ENCODE data around the gene CD300E.
"Not testable (repeated sequence)": the region's sequence is repeated elsewhere in the genome, so short reads cannot be mapped to it uniquely, and the experiment has no call there.

Gene CD300E

DNA sequence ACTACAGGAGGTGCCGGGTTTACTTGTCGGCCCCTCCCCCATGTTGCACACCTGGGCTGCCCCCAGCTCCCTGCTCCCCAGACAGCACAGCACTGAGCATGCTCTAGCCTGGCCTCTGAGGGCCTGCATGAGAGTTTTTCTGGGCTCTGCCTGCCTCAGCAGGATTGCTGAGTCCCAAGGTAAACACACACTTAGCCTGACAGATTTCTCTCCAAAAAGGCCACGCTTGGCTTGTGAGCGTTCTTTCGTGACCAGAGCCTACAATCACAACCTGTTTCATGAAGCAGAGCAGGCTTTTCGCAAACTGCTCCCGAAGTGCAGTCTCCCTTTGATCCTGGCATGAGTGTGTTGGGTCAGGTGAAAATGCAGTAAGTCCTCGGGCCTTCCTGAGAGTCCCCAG, 9.8 kb upstream of the CD300E start:
- DNase-seq (ENCODE audit: low spot score), result no peak

- DNase-seq (ENCODE audit: low spot score), result no peak
Measured at GRCh38 chr17:74632617-74633016, 9.1 kb upstream of the CD300E start.

GRCh38 chr17:74631468-74632450, 8.2 kb upstream of the CD300E start:
- peak; percentile 26 for DNase-seq (ENCODE audit: low spot score)

DNA sequence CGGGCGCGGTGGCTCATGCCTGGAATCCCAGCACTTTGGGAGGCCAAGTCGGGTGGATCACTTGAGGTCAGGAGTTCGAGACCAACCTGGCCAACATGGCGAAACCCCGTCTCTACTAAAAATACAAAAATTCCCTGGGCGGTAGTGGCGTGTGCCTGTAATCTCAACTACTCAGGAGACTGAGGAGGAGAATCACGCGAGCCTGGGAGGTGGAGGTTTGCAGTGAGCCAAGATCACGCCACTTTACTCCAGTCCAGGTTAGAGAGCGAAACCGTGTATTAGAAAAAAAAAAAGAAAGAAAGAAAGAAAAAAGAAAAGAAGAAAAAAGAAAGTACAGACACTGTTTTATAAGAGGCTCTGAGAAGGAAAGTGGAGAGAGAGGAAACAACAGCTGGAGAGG, 6.7 kb upstream of the CD300E start:
- DNase-seq (ENCODE audit: low spot score), result not testable (repeated sequence)

GRCh38 chr17:74625661-74626060, 2.1 kb upstream of the CD300E start:
- DNase-seq (ENCODE audit: low spot score), result no peak

GRCh38 chr17:74624131-74624530, 593 bp upstream of the CD300E start:
- no peak for DNase-seq (ENCODE audit: low spot score)

- DNase-seq (ENCODE audit: low spot score), result no peak
Measured at GRCh38 chr17:74619077-74619673, 4.4 kb downstream of the CD300E start.

DNA sequence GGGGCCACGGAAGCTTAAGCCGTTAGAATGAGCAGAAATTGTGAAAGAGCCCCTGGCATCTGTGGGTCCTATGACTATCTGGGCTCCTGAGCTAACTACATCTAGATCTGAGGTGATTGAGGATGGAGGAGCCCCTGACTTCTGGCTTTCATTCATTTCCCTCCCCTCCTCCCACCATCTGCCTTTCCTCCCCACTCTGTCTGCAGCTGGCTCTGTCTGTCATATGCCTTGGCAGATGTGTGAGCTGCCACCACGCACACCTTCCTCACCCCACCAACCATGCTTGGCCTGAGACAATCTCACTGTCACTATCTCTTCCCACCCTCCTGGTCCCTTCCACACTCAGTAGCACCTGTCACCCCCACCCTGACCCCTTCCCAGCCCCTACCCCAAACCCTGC, 5.1 kb downstream of the CD300E start:
- no peak for DNase-seq (ENCODE audit: low spot score)

DNA sequence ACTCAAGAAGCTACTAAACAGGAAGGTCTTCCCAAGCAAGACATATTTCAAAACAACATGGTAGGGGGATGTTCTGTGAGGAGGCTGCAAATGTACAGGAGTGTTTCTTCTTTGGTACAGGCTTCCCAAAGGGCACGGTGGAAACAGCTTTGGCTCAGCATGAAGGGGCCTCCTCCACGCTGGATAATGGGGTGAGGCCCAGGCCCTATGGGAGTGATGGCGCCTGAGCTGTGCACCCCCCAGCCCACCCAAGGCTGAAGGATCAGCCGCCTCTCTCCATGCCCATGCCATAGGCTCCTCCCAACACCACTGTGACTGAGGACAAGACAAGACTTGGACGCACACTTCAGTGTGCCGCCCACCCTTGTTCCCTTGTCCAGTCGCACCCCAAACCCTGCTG, 6.8 kb downstream of the CD300E start:
- DNase-seq (ENCODE audit: low spot score), result no peak

GRCh38 chr17:74612046-74612445, 11.5 kb downstream of the CD300E start:
- no peak for DNase-seq (ENCODE audit: low spot score)

DNA sequence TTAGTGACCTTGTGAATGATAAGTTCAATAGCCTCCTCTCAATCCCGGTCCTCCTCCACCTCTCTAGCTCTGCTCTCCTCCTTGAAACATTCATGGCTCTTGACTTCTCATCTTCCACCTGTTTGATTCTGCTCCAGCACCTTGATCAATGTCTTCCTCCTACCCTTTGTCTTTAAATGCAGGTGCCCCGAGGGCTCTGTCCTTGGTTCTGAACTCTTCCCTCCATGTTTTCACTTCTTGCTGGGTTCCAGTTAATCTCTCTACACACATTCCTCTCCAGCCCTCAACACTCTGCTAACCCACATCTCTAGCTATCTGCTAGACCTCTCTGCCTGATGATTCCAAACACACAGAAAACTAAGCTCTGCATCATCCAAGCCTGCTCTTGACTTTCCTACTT, 13.4 kb downstream of the CD300E start:
- DNase-seq (ENCODE audit: low spot score), result no peak

DNA sequence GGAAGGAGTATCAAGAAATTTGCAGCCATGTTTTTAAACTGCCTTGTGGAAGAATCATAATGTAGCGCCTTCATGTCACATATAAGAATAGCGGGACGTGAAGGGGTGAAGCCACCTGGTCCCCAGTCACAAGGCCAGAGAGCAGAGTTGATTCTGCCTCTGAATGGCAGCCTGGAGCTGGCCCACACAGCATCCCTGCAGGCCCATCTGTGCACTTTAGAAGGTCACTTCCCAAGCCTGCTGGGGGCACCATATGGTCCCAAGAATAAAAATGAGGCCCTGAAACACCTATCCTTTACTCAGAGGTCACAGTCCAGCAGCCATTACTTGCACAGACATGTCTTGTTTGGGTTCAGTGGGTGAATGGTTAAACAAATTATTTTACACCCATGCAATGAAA, 15.0 kb downstream of the CD300E start:
- DNase-seq (ENCODE audit: low spot score), result no peak

DNA sequence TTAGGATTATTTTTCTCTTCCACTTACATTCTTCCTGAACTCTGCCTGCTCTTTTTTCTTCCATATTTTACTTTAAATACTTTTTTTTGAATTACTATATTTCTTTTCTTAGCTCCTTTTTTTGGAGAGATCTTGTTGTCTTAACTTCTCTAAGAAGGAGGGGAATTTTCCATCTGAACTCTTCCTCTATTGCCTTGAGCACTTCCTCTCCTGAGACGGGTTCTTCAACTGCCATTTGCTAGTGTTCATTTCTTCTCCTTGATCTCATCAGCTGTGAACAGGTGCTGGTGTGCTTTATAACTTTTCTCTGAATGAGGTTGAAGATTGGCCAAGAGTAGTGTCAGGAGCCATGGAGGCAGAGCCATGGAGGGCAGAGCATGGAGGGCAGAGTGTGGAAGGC, 16.3 kb downstream of the CD300E start:
- DNase-seq (ENCODE audit: low spot score), result no peak

DNA sequence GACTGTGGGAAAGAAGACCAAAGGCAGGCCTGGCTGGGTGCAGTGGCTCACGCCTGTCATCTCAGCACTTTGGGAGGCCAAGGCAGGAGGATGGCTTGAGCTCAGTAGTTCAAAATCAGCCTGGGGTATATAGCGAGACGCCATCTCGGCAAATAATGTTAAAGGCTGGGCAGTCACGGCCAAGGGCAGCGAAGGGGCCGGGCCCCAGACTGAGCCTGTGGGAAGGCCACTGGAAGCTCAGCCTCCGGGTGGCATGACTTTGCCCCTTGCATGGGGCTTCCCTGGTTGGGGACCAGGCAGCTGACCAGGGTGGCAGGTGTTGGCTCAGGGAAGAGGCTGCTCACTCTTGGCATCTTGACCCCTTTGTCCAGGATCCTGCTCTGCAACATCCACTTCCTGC, 17.5 kb downstream of the CD300E start:
- no peak for DNase-seq (ENCODE audit: low spot score)

GRCh38 chr17:74605361-74605760, 18.2 kb downstream of the CD300E start:
- no peak for DNase-seq (ENCODE audit: low spot score)

DNA sequence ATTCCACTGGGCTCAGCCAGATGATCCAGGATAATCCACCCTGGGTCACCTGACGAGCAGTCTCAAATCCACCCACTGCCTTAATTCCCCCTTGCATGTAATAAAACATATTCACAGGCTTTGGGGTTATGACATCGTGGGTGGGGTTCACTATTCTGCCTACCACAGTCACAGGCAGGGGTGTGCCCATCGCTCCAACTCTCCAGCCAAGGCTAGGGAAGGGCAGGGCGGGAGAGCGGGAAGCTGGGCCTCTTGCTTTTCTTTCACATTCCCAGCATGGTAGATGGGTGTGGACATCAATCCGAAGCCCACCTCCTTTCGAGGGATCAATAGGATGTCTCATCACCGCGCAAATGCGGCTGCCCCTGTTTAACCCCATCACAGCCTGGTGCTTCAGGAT, 18.8 kb downstream of the CD300E start:
- DNase-seq (ENCODE audit: low spot score), result no peak

- DNase-seq (ENCODE audit: low spot score), result no peak
Measured at GRCh38 chr17:74604200-74604599, 19.3 kb downstream of the CD300E start.

DNA sequence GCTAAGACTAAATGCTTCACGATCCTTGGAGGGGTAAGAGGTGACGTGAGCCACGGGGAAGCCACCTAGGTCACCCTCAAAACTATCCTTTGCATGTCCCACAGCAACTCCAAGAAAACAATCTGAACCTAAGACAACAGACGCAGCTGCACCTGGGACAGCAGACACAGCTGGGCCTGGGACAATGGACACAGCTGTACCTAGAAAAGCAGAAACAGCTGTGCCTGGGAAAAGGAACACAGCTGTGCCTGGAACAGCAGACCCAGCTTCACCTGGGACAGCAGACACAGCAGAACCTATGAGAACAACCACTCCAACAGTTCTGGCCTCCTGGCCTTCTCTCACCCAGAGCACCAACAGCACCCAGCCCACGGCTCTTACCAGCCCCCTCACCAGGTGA, 19.8 kb downstream of the CD300E start:
- DNase-seq (ENCODE audit: low spot score), result no peak

- DNase-seq (ENCODE audit: low spot score), result no peak
Measured at GRCh38 chr17:74603037-74603635, 20.4 kb downstream of the CD300E start.

DNA sequence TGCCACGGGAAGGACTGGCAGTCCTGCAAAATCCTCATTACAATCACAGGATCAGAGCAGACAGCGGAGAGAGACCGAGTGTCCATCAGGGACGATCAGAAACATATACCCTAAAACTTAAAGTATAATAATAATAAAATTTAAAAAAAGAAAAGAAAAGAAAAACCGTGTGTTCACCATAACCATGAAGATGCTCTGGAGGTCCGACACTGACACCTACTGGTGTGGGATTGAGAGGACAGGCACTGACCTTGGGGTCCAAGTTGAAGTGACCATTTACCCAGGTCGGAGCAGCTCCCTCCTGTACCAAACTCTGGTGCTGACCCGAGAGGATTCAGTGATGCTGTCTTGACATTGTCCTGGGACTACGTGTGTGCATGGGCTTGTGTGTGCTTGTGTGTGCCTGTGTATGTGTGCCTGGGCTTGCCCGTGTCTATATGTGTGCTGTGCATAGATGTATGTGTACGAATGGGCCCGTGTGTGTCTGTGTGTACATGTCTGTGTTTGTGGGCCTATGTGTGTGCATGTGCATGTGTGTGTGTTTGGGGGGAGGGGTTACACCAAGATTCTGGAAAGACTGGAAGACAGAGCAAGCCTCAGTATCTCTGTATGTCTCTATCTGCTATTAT, 21.5 kb downstream of the CD300E start:
- no peak for DNase-seq (ENCODE audit: low spot score)

DNA sequence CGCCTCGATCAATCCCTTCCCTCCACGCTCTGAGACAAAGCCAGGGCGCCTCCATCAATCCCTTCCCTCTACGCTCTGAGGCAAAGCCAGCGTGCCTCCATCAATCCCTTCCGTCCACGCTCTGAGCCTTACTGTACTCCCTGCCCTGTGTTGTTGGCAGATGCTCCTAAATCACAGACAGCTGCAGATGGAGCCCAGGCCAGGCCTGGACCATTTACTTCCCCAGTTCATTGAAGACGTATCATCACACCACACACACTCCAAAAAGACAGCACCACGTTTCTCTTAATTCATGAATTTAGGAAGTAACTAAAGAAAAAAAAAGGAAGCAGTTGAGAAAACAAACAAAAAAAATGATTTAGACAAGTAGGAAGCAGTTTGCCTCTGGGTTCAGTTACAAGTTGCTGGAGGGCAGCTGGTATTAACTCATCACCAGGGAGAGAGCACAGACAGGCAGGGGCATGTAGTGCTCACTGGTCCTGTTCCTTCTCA, 24.0 kb downstream of the CD300E start:
- DNase-seq (ENCODE audit: low spot score), result peak; percentile 12

- peak; percentile 7 for DNase-seq (ENCODE audit: low spot score)
Measured at GRCh38 chr17:74599023-74599399, 24.5 kb downstream of the CD300E start.
